Smooth muscle cell of the brain vasculature (primary cell): Measurements from ENCODE around the gene CFAP100.

Experiments
- DNase-seq: peaks from one replicate; pipeline ENCODE4 v3.0.0-alpha.2; 2012; ENCODE audit warnings: low read depth, low spot score

The CFAP100 gene

DNA sequence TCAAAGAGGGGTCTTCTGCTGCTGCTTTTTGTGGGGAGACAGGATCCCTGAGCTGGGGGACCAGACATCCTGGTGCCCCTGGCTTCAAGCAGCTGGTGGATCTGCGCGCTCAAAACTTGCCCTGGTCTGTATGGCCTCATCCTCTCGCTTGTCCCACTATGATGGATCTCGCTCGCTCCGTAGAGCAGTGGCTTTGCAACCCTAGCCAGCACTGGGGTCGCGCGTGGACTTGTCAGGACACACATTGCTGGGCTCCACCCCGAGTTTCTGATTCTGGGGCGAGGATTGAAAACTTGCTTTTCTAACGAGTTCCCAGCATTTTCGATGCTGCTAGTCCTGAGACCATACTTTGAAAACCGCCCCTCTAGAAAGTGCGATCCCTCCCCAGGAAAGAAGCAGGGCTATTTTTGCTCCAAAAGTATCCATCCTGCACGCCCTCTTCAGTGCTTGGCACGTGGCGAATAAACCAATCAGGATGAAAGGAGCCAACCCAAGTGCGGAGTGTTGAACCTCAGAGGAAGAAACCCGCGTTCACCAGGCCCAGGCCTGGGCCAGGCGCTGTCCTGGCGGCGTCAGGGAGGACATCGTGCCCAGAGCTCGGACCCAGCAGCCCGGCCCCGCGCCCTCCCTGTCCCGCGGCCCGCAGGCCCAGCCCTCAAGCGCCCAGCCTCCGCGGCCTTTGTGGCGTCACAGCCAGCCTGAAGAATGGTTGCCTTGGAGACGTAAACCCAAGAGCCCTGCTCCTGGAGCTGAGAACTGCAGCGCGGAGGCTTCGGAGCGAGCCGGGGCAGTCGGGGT lies at the start of gene CFAP100:
Gene CFAP100 (plus strand): TSS at position 731 of the 798 bp plus-strand sequence. CDS start 1,092 bp downstream, outside the sequence.
- DNase-seq = no peak

DNA sequence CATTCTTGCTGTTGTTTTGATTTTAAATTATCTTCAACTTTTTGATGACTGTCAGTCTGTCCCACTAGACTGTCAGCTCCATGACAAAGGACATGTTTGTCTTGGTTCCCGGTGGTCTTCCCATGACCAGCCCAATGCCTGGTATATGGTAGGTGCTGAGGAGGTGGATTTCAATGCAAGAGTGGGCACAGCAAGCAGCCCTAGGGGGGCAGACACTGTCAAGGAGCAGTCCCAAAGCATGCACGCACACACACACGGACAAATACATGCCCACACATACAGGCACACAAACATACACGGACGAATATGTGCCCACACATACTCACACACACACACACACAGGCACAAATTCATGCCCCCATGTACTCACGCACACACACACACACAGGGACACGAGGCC lies 49.5 kb upstream of the CFAP100 start:
- DNase-seq = no peak

DNA sequence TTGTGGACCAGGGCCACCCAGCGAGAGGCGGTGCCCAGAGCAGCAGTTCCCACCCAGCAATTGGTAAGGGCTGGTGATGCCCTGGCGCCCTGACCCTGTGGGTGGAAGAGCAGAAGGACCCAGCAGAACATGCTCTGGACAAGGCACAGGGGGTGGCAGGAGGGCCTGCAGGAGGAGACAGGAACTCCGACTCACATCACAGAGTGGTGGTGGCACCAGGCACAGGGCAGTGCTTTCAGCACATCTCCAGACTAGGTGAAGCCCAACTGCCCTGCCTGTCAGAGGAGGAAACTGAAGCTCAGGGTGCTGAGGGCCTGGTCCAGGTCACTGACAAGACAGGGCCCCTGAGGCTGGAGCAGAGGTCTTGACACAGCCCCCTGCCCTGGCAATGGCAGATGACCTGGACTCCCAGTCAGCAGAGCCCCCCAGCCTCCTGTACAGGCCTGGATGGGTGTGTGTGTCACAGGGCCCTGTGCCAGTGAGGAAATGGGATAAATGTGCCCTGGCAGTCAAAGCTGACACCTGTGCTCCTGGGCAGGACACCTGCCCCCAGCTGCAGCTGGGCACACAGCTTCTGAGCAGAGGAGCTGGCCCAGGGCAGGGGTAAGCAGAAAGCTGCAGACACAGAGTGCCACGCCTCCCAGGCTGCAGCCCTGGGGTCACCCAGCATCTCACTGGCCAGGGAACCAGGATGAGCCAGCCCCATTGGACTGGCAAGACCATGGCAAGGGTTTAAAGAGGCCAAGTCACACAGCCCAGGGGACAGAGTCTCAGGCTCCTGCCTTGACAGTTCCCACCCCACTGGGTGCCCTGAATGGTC lies 48.9 kb upstream of the CFAP100 start:
- DNase-seq = no peak

DNA sequence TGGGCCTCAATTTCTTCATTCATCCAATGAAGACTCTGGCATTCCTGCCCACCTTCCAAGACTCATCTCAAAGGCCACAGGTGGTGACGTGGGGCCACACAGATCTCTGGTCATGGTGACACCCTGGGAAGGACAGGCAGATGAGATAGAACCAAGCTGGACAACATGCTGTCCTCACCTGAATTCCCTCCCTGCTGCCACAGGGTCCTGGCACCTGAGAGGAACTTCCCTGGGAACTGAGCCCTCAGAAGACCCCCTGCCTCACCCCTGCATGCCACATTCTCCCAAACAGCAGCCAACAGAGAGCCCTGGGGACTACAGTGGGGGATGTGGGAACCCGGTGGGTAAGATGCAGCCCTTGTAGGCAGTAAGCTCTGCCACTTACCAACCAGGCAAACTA lies 48.2 kb upstream of the CFAP100 start:
- DNase-seq = no peak

DNA sequence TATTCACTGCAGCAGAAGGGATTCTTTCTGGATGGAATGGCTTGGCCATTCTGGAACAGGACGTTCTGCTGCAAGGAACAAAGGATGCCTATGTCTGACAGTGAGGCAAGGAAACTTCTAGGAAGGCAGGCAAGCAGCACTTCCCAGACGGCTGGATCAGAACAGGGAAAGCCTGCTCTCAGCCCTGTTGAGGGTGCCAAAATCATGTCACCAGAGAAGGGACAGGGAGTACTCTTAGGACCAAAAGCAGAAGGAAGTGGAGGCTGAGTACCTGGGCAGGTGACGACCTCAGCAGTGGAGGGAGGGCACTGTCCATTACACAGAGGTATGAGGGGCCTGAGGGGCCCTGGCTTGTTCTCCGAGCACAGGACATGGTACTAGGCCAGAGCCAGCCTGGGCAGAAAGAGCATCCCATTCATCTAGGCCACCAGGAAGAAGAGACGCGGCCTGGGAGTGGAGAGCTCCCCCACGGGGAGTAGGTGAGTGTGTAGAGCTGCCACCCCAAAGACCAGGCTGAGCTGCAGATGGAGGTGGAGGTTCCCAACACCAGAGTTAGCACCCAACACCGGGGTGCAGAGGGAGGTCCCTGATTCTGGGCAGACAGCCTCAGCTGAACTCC lies 47.1 kb upstream of the CFAP100 start:
- no peak for DNase-seq

DNA sequence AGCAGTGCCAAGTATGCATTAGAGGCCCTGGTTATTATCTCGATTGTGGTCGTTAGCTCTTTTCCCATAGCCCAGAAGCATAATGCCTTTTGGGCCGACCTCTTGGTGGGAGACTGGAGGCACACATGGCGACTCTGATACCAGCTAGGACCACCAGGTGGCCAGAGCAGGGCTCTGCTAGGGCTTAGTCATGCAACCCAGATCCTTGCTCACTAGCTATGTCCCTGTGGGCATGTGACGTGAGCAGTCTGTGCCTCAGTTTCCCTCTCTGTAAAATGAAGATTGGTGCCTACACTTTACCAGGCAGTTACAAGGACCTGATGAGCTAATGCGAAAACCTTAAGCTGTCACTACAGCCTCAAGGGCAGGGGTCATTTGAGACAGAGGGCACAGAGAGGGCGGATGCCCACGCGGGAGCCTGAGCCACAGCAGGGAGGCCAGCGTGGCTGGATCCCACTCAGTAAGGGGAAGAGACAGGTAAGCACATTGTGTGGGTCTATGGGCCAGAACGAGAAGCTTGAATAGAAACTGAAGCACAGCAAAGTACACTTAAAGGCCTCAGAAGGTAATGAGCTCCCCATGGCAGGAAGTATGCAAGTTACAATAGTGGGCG lies 46.3 kb upstream of the CFAP100 start:
- no peak for DNase-seq

DNA sequence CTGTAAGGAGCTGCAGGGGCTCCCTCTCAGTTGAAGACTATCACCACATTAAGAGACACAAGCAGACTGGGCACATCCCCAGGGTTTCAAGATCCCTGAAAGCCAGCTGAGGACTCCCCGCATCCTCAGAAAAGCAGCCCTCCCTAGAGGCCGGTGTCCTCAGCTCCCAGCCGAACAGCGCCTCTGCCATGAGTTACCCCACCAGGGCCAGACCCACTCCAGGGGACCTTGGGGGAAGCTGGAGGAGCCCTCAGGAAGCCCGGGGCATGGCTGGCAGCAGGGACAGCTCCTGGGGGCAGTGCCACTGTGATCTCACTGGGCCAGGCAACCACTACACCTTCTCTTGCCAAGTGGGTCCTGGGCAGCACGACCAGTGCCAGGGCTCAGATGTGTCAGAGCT lies 45.6 kb upstream of the CFAP100 start:
- no peak for DNase-seq

DNA sequence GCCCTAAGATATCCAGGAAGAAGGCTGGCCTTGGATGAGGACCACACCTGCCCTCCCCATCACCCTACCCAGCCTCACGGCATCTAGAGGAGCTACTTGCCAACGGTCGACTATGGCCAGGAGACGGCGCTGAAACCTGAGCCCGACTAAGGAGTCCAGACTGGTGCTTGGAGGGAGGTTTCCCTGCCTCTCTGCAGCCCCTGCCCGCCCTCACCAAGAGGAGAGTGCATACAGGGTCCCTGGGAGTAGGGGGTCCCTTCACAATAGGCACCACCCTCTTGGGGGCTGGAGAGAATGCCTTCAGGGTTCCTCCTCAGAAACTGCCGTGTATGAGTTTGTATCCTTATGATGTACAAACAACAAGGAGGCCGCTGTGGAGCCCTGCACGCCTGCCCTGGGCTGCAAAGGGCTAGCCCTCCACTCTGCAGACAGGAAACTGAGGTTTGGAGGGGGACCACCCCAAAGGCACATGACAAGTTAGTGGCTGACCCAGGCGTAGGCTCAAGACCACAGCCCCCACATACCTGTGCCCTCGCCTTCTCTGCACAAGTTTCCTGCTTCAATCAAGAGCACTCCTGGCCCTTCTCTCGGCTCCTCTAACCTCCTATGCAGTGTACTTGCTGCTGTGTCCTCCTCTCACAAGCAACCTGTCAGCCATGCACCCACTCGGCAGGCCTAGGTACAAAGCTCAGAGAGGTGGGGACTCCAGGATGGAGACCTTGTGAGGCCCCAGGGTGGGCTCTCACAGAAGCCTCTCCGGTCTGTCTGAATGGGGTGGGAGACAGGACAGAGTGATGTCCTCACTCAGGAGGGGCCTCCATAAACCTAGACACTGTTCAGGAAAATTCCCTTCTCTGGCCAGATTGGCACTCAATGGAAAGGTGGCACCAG lies 44.9 kb upstream of the CFAP100 start:
- no peak for DNase-seq

DNA sequence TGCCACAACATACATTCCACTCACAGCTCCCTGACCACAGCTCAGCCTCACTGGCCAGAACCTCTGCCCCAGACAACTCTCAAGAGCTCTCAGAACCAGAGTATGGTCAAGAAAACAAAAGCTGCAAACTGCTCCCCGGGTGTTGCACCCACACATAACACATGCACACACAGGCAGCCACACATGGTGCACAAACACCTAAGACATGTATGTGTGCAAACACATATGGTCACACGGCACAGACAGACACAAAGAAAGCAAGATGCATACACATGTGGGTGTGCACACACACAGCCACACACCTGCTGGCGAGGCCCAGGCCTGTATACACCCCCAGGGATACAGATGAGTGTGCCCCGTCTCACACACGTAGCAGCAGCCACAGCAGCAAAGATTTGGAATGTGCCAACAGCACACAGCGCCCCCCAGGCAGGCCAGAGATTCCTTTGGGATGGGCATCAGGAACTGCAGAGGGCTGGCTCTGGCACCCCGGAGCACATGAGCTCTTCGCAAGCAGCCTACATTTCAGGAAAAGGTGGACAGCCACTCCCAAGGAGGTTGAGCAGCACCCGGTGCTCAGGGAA lies 44.1 kb upstream of the CFAP100 start:
- no peak for DNase-seq

DNA sequence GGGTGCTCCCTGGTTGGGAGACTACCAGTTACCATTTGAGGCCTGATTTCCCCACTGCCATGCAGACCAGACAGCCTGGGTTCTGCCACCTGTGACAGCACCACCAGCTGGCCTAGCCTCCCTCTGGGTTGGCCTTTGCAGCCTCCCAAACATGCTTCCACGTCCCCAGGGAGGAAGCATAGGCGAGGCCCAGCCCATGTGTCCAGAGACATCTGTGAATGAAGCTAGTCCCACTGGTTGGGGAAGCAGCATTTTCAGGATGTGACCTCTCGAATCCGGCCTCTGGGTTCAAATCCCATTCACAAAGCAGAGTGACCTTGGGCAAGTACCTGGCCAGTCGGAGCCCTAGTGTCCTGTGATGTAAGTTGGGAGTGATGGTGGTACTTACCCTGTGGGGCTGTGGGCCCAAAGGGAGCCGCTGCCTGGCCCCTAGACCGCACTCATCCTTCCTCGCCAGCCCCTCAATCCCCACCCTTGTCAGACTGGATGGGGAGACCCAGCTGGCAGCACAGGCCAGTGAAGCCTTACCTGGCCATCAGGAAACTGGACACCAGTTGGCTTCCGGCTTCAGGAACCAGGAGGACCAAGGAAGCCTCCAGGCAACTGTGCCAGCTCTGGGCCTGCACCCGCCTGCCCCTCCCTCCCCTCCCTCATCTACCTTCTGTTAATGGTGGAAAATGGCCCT lies 43.5 kb upstream of the CFAP100 start:
- DNase-seq = no peak

DNA sequence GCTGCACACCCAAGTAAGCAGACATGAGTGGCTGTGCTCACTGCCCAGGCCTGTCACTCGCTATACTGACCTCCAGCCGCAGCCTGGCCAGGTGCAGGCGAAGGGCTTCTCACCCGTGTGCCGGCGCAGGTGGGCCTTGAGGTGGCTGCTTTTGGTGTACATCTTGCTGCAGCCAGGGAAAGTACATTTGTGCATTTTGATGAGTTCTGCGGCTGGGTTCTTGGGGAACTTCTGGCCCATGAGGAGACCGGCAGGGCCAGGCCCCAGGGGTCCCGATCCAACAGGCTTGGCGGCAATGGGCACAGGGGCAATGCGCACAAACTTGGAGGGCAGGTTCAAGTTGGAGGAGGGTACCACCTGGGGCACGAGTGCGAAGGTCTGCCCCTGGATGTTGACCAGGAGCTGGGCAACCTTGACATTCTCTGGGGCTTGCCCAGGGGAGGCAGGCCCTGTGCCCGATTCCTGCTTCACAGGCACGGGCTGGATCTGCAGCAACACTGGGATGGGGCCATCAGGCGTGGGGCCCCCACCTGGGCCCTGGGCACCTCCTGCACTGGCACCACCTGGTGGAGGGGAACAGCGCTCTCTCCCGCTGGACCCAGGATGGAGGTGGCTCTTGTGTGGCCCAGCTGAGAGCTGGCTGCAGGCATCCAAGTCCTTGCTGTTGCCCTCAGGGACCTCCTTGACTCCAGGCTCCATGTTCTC lies 42.8 kb upstream of the CFAP100 start:
- DNase-seq = no peak

DNA sequence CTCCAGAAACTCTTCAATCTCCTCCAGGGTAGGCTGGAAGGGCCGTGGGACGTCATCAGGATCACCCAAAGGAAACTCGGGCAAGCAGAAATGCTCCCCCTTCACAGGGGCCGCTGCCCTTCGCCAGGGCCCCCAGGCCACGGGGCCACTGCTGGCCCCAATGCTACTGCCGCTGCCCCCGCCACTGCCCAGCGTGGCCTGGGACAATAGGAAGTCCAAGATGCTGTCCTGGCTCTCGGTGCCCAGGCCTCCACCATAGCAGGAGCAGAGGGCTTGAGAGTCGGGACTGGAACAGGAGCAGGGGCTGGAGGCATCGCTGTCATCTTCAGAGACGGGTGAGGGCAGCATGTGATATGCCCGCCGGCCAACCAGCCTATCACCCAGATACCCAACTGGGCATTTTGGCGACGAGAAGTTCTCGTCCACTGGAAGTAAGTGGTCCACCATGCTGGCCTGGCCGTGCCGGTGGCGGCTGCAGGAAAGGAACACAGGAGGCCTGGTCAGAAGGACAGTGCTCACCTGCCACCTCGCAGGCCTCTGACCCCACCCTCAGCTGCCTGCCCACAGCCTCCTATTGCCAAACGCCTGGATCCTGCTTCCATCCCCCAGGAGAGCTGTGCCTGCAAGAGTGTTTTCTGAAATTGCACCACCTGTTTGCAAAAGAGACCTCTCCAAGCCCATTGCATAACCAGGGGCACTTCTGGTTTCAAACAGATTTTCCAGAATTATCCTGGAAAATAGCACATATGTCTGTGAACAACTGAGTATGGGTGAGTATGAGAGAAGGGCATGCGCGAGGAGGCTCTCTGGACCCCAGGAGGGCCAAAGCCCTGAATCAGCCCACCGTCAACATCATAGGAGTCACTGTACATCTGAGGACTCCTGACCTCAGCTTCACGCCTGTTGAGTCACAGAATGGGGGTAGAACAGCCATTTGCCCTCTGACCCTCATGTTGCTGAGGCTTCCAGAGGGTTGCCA lies 41.9 kb upstream of the CFAP100 start:
- DNase-seq = no peak

DNA sequence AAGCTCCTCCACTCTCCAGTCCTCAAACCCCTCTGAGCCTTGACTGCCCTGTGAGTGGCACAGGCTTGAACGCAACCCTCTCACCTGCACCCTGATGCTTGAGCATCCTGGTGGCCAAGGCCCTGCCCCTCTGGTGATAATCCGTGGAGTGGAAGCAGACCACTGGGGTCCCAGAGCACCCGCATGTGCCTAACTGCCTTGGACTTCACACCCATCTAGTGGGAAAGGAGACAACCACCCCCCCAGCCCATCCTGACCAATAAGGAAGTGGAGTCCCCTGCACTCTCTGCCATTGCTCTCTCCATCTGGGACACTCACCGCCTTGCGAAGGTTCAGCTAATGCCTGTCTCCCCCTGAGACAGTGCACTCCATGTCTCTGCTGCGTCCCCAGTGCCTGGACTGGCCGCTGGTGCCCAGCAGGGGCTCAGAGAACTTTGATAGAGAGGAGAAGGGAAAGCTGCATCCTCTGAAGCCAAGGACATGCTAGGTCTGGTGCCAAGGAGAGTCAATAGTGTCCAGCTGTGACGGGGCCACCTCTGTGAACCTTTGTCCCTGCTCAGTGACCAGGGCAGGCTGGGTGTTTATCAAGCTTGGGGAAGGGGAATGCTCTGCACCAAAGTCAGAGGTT lies 40.9 kb upstream of the CFAP100 start:
- no peak for DNase-seq

DNA sequence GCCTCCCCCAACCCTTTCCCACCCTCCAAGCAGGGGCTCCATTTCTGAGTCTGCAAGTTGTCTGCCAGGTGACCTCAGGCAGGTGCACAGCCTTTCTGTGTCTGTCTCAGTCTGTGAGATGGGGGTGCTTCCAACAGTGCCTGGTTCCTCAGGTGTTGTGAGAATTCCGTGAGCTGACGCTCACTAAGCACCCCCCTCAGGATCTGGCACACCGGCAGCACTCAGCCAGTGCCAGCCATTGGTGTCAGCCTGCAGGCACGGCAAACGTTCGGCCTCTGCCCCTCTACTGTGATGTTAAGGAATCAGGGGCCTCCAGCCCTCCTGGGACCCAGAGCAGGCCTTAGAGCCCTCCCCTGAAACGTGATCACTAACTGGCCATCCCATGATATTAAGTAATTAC lies 39.9 kb upstream of the CFAP100 start:
- DNase-seq = no peak

DNA sequence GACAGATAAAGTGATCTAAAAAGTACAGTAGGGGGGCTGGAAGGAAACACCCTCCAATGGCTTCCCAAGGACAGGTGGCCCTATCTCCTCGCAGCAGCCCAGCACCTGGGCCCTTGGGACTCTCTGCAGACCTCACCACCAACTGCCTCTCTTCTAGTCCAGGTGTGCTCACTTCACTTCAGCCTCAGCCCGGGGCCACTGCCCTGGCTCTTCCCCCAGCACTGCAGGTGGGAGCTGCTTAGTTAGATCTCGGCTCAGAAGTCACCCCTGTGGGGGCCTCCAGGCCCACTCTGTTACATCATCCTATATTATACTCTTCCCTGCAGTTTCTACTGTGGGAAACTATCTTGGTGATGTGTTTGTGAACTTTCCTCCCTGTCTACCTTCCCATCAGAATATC lies 39.5 kb upstream of the CFAP100 start:
- no peak for DNase-seq

DNA sequence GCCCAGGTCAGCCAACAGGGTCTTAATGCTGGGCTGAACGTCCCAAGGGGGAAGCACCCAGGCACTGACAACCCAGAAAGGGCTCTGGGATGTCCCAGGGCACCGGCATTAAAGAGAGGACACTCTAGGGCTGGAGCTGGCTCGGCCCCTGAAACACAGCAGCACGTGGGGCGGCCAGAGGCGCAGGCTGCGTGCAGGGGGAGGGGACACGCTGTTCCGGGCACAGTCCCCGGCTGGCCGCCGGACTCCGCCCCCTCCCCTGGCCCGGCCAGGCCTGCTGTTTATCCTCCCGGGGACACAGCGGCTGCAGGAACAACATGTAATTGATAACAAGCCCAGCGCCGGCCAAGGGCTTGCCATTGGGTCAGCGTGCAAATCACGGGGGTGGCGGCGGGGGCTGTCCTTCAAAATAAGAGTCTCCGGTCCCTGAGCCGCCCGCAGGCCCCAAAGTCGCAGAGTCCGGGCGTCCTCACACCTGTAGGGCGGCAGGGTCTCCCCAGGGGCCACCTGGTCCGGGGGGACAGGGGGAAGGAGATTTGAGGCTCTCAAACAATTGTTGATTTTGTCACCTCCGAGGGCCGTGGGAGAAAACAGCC lies 38.8 kb upstream of the CFAP100 start:
- DNase-seq = no peak
